Activated T-cell treated with anti-CD3 and anti-CD28 coated beads, Interleukin-2, amount 50 U/mL, for 72 hours (primary cell): ENCODE results near the gene COL26A1. TPM values are rescaled to one million over a fixed set of nuclear protein-coding genes. Genes with fewer than 3 reads are reported as not detected.

Experiments
- ATAC-seq, 2 donors: fragments of 150-1000 bp; cut with Tn5 transposase; replicated peaks in 1 of 2; 2 replicates each; pipeline ENCODE4 v1.10.0; 2021; ENCODE audit warnings: moderate library complexity in 2 of 2, mild to moderate bottlenecking in 1 of 2
- DNase-seq, 2 donors: peaks; one replicate each; pipeline ENCODE4 v3.0.0; 2021 to 2022; ENCODE audit warnings: mixed read lengths in 1 of 2
- H3K27ac Mint-ChIP-seq: one replicate; pipeline ENCODE4 v1.8.0; 2022; ENCODE audit warnings: mild to moderate bottlenecking, moderate library complexity, mixed read lengths
- H3K27me3 Mint-ChIP-seq: one replicate; pipeline ENCODE4 v1.8.0; 2022; ENCODE audit warnings: low read depth, mixed read lengths
- H3K36me3 Mint-ChIP-seq, 2 donors: one replicate each; pipeline ENCODE4 v1.8.0; 2022; ENCODE audit warnings: mixed read lengths in 2 of 2, mild to moderate bottlenecking in 1 of 2; ENCODE audit not compliant: insufficient read depth in 2 of 2
- H3K4me1 Mint-ChIP-seq: one replicate; pipeline ENCODE4 v1.8.0; 2022; ENCODE audit warnings: low read depth, mixed read lengths
- H3K4me3 Mint-ChIP-seq, 2 donors: one replicate each; pipeline ENCODE4 v1.8.0; 2022; ENCODE audit warnings: mild to moderate bottlenecking in 2 of 2, mixed read lengths in 2 of 2, moderate library complexity in 2 of 2
- H3K9me3 Mint-ChIP-seq, 2 donors: one replicate each; pipeline ENCODE4 v1.8.0; 2022; ENCODE audit warnings: mixed read lengths in 2 of 2
- total RNA-seq, 2 donors: library from RNA; stranded (reverse); gene quantifications; one replicate each; pipeline ENCODE4 v1.2.3, GENCODE V29; 2022

The COL26A1 gene
- total RNA-seq, 2 donors from 2014 or later: 0.22 TPM; not detected in 1

GRCh38 chr7:101534015-101534803, 171.5 kb downstream of the COL26A1 start:
- H3K27ac Mint-ChIP-seq: no peak overlapping the region

GRCh38 chr7:101534873-101535272, 172.2 kb downstream of the COL26A1 start:
- ATAC-seq: no peak
- Mint-ChIP-seq H3K9me3 (no peaks in the 10 kb centered on the region), H3K4me3 (no peak overlapping the region), H3K27me3 (peaks cover 2% of the 10 kb centered on the region), H3K4me1 (no peaks in the 10 kb centered on the region), H3K27ac (no peak overlapping the region), H3K36me3 (no peaks in the 10 kb centered on the region)
- no peak for DNase-seq

More at GRCh38 chr7:101534015-101534803, 171.5 kb downstream of the COL26A1 start:
- Mint-ChIP-seq H3K4me1 (no peaks in the 10 kb centered on the region), H3K27me3 (peaks cover 6% of the 10 kb centered on the region), H3K9me3 (no peaks in the 10 kb centered on the region), H3K36me3 (no peaks in the 10 kb centered on the region), H3K4me3 (no peak overlapping the region)
- DNase-seq (no peak), ATAC-seq (no peak)

GRCh38 chr7:101535351-101535751, 172.7 kb downstream of the COL26A1 start:
- H3K36me3 Mint-ChIP-seq: no peaks in the 10 kb centered on the region
- no peak overlapping the region for H3K27ac Mint-ChIP-seq
- no peak overlapping the region for H3K4me3 Mint-ChIP-seq
- H3K9me3 Mint-ChIP-seq: no peaks in the 10 kb centered on the region
- ATAC-seq (no peak), DNase-seq (no peak)
- no peaks in the 10 kb centered on the region for H3K4me1 Mint-ChIP-seq
- H3K27me3 Mint-ChIP-seq: no peaks in the 10 kb centered on the region

GRCh38 chr7:101536232-101536631, 173.6 kb downstream of the COL26A1 start:
- DNase-seq (no peak), ATAC-seq (no peak)
- H3K4me1 Mint-ChIP-seq: no peaks in the 10 kb centered on the region
- no peak overlapping the region for H3K27ac Mint-ChIP-seq
- no peaks in the 10 kb centered on the region for H3K9me3 Mint-ChIP-seq
- H3K36me3 Mint-ChIP-seq: no peaks in the 10 kb centered on the region
- no peaks in the 10 kb centered on the region for H3K27me3 Mint-ChIP-seq
- no peak overlapping the region for H3K4me3 Mint-ChIP-seq

- Mint-ChIP-seq H3K27me3 (no peaks in the 10 kb centered on the region), H3K9me3 (no peaks in the 10 kb centered on the region), H3K36me3 (no peaks in the 10 kb centered on the region), H3K27ac (no peak overlapping the region), H3K4me1 (no peaks in the 10 kb centered on the region), H3K4me3 (no peak overlapping the region)
- ATAC-seq (no peak), DNase-seq (no peak)
These were observed 174.0 kb downstream of the COL26A1 start for GRCh38 chr7:101536668-101537067.

- H3K27ac Mint-ChIP-seq: no peak overlapping the region
- H3K36me3 Mint-ChIP-seq: no peaks in the 10 kb centered on the region
- H3K4me1 Mint-ChIP-seq: no peaks in the 10 kb centered on the region
- H3K27me3 Mint-ChIP-seq: no peaks in the 10 kb centered on the region
- DNase-seq (no peak), ATAC-seq (no peak)
- H3K9me3 Mint-ChIP-seq: no peaks in the 10 kb centered on the region
- H3K4me3 Mint-ChIP-seq: no peak overlapping the region
These were observed 174.5 kb downstream of the COL26A1 start for GRCh38 chr7:101537205-101537604.

GRCh38 chr7:101537935-101538595, 175.4 kb downstream of the COL26A1 start:
- H3K4me3 Mint-ChIP-seq: no peak overlapping the region

GRCh38 chr7:101538596-101539459, 176.2 kb downstream of the COL26A1 start:
- Mint-ChIP-seq H3K9me3 (no peaks in the 10 kb centered on the region), H3K27me3 (no peaks in the 10 kb centered on the region), H3K4me1 (no peaks in the 10 kb centered on the region), H3K27ac (no peak overlapping the region), H3K4me3 (no peak overlapping the region), H3K36me3 (no peaks in the 10 kb centered on the region)
- peak; percentile 47 to 67 for DNase-seq
- ATAC-seq: peak; percentile 63 to 64

More at GRCh38 chr7:101537935-101538595, 175.4 kb downstream of the COL26A1 start:
- ATAC-seq: no peak
- Mint-ChIP-seq H3K27ac (no peak overlapping the region), H3K9me3 (no peaks in the 10 kb centered on the region), H3K4me1 (no peaks in the 10 kb centered on the region), H3K27me3 (no peaks in the 10 kb centered on the region), H3K36me3 (no peaks in the 10 kb centered on the region)
- no peak for DNase-seq

- H3K27ac Mint-ChIP-seq: no peak overlapping the region
- H3K27me3 Mint-ChIP-seq: no peaks in the 10 kb centered on the region
- no peaks in the 10 kb centered on the region for H3K36me3 Mint-ChIP-seq
- no peak for ATAC-seq
- H3K9me3 Mint-ChIP-seq: no peaks in the 10 kb centered on the region
- no peaks in the 10 kb centered on the region for H3K4me1 Mint-ChIP-seq
- no peak for DNase-seq
- H3K4me3 Mint-ChIP-seq: no peak overlapping the region
These were observed 177.1 kb downstream of the COL26A1 start for GRCh38 chr7:101539784-101540183.

- H3K4me3 Mint-ChIP-seq: no peak overlapping the region
- H3K9me3 Mint-ChIP-seq: no peaks in the 10 kb centered on the region
- ATAC-seq: peak; percentile 49 to 51
- DNase-seq: peak; percentile 73 to 76
- no peaks in the 10 kb centered on the region for H3K4me1 Mint-ChIP-seq
- H3K36me3 Mint-ChIP-seq: no peaks in the 10 kb centered on the region
- H3K27me3 Mint-ChIP-seq: no peaks in the 10 kb centered on the region
- H3K27ac Mint-ChIP-seq: no peak overlapping the region
These were observed 180.0 kb downstream of the COL26A1 start for GRCh38 chr7:101542527-101543241.

GRCh38 chr7:101543242-101543766, 180.6 kb downstream of the COL26A1 start:
- H3K4me1 Mint-ChIP-seq: no peaks in the 10 kb centered on the region
- H3K27me3 Mint-ChIP-seq: no peaks in the 10 kb centered on the region
- H3K4me3 Mint-ChIP-seq: no peak overlapping the region
- no peak overlapping the region for H3K27ac Mint-ChIP-seq
- H3K36me3 Mint-ChIP-seq: no peaks in the 10 kb centered on the region
- H3K9me3 Mint-ChIP-seq: no peaks in the 10 kb centered on the region
- ATAC-seq (no peak), DNase-seq (no peak)

- DNase-seq: no peak
- Mint-ChIP-seq H3K4me3 (no peak overlapping the region), H3K9me3 (no peaks in the 10 kb centered on the region), H3K27me3 (no peaks in the 10 kb centered on the region), H3K4me1 (no peaks in the 10 kb centered on the region), H3K27ac (no peak overlapping the region), H3K36me3 (no peaks in the 10 kb centered on the region)
- no peak for ATAC-seq
These were observed 181.2 kb downstream of the COL26A1 start for GRCh38 chr7:101543846-101544245.
